NCI-H128 (cell line): ENCODE data around the gene COG1.

ENCODE experiments used
- DNase-seq: peaks from one replicate; lab custom pipeline; 2025; ENCODE audit not compliant: unreplicated experiment; lab: John Stamatoyannopoulos, UW

The COG1 gene

GRCh38 chr17:73166731-73167581 is 25.9 kb upstream of the COG1 start:
- DNase-seq = no peak

DNA sequence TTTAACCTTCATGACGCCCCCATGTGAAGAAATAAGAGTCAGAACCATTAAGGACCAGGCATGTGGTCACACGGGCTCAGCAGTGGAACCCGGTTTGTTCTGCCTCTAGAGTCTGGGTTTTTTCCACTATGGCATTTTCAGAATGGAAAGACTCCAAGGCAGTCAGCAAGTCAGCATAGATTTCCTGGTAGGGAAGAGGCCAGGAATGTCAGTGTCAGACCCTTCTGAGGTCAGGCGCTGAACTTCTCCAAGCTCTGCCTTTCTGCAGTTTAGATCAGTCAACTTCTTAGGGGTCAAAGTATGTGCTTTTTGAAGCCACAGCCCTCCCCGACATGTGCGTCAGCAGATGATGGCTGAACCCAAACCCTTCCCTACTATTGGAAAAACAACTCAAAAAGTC is 24.2 kb upstream of the COG1 start:
- DNase-seq = no peak

DNA sequence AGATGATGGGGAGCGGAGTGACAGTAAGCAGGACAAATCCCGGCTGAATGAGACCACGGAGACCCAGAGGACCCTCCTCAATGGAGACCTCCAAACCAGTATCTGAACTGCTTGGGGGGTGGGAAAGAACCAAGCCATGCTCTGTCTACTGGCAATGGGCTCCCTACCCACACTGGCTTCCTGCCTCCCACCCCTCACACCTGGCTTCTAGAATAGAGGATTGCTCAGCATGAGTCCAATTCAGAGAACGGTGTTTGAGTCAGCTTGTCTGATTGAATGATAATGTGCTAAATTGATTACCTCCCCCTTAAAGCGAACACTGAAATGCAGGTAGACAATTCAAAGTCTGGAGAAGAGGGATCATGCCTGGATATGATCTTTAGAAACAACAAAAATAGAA is 22.5 kb upstream of the COG1 start:
- no peak for DNase-seq

DNA sequence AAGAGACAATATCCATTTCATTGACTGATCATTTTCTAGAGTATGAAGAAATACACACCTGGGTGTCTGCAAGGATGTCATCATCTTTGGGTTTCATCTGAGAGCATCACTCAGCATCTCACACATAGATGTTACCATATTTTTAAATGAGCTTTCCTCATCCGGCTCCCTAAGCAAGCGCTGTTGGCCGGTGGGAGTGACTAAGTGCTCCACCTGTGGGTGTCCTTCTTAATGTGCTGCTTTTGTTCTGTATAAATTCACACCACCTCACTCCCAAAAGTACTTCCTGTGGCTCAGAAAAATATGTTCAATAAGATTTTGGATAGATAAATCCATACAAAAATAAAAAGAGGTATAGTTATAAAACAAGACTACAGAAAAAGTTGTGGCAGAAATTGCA is 20.6 kb upstream of the COG1 start:
- no peak for DNase-seq

DNA sequence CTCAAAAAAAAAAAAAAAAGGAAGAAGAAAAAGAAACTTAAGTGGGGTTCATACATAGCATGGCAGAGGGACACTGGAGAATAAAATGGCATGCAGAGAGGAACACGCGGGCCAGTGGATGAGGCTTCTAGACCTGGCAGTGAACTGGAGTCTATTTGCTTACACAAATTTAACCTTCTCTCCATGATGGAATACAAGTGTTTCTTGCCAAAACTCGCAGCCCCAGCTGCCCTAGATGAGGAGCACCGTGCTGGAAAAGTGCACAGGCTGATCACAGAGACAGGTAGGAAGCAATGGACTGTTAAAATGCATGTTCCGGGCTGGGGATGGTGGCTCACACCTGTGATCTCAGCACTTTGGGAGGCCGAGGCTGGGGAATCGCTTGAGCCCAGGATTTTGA is 18.7 kb upstream of the COG1 start:
- DNase-seq = no peak

GRCh38 chr17:73175962-73176565 is 16.8 kb upstream of the COG1 start:
- DNase-seq = no peak

DNA sequence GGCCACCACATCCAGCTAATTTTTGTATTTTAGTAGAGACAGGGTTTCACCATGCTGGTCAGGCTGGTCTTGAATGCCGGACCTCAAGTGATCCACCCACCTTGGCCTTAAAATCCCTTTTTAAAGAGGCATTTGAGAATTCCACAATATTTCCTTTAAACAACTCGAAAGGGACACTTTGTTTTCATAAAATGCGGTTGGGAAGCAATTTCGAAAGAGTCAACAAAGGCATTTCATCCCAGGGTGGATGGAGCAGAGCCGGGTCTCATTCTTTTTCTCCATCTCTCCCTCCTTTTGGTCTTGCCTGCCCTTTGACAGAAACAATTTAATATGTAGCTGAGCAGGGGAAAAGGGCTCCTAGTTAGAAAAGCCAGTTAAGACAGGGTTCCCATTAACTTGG is 13.5 kb upstream of the COG1 start:
- DNase-seq = no peak

DNA sequence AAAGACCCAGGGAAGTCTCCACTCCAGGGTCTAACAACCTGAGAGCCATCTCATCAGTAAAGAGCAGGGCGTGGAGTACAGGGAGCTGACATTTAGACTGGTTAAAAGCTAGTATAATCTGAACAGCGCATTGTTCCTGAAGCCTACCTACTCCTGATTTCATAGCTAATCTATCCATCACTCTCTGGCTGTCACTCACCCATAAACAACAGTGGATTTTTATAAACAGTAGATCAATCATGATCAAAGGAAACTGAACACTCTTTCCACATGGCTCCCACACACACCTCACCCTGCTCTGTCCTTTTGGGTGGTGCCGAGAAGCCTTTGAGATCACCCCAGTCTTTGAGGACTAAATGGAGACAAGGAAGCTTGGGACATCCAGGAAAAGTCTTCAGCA is 13.0 kb upstream of the COG1 start:
- DNase-seq = no peak

DNA sequence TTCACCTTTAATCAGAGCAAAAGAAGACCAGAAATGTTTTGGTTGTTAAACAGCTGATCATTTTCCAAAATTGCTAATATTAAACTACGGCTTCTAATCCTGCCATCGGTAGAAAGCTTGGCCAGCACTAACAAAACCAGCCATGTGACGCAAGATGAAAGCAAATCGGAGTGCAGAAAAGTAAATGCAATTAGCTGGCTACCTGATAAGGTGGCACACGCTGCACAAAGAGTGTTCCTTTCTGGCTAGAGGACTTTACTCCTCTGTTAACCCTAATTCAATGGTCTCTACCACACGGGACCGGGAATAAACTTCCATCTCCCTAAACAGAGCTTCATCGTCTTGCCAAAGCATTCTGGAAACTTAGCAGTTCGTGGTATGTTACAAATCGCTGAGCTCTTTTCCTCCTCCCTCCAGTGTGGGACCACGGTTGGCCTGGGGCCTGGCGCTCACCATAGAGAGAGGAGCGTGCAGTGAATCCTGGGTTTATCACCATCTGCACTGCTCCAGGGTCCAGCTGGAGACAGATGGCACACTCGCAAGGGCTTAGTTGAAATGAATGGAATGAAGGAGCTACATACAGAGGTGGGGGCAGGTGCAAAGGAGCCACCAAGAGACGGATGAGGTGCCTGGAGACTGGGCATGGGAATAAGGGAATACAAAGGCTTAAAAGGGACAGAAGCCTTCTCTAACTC is 10.1 kb upstream of the COG1 start:
- DNase-seq = no peak

GRCh38 chr17:73184136-73184993 is 8.5 kb upstream of the COG1 start:
- DNase-seq = no peak

DNA sequence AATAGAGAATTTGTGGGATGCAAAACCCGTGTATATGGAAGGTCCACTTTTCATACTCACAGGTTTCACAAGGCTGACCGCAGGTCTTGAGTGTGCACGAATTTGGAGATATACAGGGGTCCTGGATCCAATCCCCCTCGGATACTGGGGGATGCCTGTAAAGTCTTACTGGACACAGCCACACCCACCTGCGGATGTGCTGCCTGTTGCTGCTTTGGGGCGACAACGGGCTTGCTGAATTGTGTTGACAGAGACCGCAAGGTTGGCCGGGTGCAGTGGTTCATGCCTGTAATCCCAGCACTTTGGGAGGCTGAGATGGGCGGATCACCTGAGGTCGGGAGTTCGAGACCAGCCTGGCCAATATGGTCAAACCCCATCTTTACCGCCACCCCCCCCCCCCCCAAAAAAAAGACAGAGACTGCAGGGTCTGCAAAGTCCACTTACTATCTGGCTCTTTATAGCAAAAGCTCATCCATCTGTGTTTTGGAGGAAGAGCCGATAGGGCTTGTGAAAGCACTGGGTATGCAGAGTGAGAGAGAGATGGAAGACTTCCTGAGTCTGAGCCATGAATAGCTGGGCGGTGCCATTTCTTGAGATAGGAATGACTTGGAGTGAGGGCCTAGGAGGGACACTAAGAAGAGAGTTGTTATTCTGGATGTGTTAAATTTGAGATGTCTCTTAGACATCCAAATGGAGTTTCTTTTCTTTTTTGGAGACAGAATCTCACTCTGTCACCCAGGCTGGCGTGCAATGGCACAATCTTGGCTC is 6.4 kb upstream of the COG1 start:
- DNase-seq = no peak

DNA sequence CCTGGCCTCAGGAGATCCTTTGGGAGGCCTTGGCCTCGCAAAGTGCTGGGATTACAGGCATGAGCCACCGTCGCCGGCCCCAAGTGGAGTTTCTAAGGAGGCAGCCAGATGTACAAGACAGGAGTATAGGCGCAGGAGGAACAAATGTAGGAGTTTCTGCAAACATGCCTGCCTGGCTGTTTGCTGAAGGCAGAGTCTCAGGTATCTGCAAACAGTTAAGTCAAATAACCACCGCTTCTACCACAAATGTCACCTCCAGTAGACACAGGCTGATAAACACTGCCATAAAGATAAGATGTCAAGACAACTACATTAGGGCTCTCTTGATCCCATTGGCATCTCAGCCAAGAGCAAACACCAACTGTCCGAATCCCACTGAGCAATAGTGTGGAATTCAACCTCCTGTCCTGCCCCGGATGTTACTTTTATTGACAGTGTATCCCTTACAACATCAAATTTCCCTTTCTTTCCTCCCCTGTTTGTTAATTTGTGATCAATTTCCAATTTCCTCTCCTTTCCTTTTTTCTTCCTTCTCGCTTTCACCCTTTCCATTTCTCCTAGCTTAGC is 5.6 kb upstream of the COG1 start:
- no peak for DNase-seq

DNA sequence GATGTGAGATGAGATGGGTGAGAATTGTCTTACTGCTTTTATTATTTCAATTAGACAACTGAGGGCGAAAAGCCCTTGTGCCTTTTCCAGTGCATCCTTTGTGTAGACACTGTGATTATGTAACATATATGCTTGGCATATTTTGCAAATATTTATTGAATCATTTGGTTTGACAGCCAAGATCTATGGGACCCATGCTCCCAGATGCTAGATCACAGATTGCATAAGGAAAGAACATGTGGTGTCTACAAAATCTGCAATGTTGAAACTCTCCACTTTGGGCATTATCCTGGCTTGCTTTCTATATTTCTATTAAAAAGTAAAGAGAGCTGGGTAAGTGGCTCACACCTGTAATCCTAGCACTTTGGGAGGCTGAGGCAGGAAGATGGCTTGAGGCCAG is 4.8 kb upstream of the COG1 start:
- DNase-seq = no peak

DNA sequence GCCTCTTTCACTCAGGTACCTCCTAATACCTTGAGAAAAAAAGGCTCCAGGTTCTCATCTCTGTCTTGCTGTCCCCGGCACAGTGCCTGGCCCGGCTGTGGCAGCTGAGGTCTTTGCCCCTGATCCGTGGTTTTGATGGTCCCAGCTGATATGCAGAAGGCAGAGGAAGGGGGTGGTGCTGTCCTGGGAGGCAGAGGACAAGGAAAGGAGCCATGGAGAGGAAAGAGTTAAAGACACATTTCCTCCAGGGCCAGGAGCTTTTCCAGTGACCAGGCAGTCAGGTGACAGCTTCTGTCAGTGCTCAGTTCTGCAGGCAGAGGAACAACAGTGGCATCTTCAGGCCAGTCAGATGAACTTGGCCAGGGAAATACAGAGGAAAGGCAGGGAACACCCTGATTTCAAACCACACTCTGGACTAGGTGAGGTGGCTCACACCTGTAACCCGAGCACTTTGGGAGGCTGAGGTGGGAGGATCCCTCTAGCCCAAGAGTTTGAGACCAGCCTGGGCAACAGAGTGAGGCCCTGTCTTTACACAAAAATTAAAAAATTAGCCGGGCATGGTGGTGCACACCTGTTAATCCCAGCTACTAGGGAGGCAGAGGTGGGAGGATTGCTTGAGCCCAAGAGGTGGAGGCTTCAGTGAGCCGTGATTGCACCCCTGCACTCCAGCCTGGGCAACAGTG is 3.3 kb upstream of the COG1 start:
- no peak for DNase-seq

- no peak for DNase-seq
Measured at GRCh38 chr17:73191443-73192205, 1.2 kb upstream of the COG1 start.

GRCh38 chr17:73192206-73192893 is 505 bp upstream of the COG1 start:
- peak; percentile 33 for DNase-seq

DNA sequence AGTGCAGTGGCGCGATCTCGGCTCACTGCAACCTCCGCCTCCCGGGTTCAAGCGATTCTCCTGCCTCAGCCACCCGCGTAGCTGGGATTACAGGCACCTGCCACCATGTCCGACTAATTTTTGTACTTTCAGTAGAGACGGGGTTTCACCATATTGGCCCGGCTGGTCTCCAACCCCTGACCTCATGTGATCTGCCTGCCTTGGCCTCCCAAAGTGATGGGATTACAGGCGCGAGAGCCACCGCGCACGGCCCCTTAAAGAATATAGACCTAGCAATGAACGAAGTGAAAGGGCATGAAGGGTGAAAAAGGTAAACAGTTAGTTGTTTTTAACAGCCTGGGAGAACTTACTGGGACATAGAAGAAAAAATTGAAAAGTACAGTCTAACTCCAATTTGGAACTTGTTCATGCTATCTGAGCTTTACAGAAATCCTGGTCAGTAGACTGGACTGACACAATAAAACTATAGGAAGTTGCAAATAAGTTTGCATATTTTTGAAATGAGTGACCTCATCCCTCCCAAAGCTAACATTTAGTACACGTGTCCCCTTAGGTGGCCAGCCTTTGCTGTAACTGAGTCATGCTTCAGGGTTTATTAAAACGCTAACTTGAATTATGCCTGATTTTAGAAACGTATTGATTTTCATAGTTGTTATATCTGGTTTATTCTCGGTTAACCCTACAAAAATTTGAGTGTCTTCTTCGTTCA is 1.8 kb downstream of the COG1 start:
- DNase-seq = no peak

GRCh38 chr17:73196500-73196899 is 3.6 kb downstream of the COG1 start:
- DNase-seq = peak; percentile 46
